Activated T-cell treated with anti-CD3 and anti-CD28 coated beads, Interleukin-2, amount 50 U/mL, for 48 hours (primary cell): ENCODE data around the gene DCPS.
"Not testable (repeated sequence)": the region's sequence is repeated elsewhere in the genome, so short reads cannot be mapped to it uniquely, and the experiment has no call there.

Experiments used
- DNase-seq, 2 experiments: peaks; one replicate each; pipeline ENCODE4 v3.0.0-alpha.2; 2020

The DCPS gene

DNA sequence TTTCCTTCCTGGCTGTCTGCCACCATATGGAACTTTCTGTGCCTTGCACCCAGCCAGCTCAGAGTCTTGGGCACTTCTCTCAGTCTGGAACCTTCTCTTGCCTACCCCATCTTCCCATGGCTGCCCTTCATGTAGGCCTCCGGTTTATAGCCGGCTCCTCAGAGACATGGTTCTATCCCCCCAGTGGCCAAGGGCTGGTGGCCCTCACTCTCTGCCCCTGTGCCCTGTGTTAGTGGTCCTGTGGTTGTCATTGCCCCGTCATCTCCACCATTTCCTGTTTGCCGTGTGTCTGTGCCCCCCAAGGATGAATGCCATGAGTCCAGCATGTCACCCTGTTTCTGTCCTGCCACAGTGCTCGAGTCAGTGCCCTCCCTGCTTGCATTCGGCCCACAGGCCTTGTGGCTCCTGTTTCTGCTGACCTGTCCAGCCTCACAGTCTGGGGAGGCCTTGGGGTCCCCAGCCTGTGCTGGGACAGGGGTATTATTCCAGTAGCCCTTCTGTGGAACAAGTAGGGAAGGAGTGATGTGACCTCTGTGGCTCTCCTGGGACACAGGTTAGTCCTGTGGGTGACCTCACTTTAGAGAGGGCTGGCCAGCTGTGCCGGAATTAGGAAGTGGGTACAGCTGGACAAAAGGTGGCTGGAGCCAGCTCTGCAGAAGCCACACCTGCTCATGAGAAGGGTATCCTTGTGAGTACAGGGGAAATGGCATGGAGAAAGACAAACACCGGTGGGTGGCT lies 82.3 kb downstream of the DCPS start:
- DNase-seq = no peak

DNA sequence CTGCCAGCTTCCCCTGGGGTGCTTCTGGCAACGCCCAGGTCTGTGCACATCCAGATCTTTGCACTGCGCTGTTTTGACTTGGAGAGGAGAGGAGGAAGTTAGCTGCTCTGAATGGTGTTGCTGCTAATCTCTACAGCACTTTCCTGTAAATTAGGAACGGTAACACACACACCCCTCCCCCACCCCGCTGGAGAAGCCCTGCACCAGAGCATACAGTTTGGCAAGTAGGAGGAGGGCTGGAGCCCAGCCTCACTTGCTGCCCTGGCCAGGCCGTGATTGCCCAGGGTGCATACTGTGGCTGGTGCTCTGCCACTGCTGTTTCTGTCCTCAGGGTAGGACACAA lies 82.8 kb downstream of the DCPS start:
- DNase-seq = not testable (repeated sequence)

DNA sequence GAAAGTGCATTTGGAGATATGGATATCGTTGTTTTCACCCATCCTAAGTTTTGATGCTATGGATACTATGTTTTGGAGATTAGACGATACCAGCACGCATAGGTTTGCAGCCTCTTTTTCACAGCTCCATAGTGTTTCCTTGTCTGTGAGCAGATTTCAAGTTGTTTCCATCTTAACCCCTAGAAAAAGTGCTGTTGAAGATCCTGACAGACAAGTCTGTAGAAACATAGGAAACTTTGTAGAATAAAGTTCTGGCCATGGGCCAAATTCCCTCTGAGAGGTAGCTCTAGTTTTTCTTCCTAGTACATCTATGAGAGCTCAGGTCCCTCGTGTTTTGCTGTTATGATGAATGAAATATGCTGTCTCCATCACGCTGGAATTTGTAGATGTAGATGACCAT lies 84.0 kb downstream of the DCPS start:
- DNase-seq = no peak

DNA sequence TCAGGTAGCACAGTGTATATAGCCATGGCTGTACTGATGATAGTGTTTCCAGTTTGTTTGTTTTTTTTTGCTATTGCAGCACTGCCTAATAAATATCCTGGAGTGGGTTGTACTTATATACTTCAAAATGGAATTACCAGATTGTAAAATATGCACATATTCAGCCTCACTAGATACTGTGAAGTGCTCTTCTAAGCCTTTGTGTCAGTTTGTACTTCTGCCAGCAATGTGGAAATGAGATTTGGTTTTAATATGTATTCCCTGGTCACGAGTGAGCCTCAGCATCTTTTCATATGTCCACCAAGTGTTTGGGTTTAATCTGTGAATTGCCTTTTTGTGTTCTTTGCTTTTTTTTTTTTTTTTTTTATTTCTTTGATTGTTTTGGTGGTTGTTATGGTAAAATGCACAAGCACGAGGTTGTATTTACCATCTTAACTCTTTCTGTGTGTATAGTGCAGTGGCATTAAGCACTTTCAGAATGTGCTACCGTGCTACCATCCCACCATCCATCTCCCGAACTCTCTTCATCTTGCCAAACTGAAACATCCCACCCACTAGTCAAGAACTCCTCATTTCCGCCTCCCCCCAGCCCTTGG lies 86.5 kb downstream of the DCPS start:
- no peak for DNase-seq

DNA sequence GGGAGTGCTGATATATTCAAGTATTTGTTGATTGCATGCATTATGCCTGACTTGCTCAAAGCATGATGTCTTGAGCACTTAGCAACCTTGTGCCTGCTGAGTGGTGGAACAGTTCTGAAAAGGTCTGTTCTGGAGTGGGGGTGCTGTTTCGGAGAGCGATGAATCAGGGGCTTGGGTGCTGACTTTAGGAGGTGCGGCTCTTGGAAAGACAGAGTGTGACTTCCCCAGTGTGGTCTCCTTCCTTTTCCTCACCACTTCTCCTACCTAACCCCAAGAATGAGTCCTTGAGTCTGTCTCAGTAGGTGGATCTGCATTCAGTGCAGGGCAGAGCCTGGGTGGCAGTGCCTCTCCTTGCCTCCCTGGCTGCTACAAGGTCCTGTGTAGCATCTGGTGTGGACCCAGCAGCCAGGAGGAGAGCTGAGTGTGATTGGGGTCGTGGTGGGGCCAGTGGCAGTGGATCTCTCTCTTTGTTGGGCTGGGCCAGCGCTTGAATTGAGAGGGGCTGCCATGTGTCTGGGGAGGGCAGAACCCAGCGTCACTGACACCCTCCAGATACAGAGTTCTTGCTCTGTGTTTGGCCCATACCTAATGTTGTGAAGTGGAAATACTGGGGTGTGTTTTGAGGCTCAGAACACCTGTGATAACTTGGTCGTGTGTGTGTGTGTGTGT lies 87.6 kb downstream of the DCPS start:
- no peak for DNase-seq

DNA sequence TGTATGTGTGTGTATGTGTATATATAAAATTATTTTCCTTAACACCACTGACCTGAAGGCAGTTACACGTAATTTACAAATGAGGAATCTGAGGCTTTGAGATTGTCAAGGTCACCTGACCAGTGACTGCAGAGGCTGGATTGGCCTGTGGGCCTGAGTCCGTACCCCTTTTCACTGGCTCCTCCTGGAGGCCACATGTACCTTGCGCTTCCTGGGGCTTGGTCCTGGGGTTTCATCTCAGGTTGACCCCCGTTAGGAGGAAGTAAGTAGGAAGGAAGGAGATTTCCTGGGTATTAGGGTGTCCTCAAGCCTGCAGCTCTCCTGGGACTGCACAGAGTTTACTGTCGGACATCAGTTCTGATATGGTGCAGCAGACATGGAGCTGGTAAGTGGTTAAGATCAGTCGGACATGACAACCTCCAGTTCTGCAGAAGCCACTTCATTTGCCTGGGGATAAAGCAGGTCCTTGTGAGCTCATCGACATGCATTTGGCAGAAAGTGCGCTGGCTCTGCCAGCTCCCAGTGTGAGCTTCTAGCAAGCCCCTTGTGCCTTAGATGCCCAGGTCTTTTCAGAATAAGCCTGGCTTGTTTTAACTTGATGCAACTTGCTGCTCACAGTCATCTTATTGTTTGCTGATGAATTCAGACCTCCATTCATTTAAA lies 88.2 kb downstream of the DCPS start:
- DNase-seq = no peak

- no peak for DNase-seq
Observed at GRCh38 chr11:126392633-126393013, 88.8 kb downstream of the DCPS start.

GRCh38 chr11:126393143-126393542 lies 89.3 kb downstream of the DCPS start:
- no peak for DNase-seq

DNA sequence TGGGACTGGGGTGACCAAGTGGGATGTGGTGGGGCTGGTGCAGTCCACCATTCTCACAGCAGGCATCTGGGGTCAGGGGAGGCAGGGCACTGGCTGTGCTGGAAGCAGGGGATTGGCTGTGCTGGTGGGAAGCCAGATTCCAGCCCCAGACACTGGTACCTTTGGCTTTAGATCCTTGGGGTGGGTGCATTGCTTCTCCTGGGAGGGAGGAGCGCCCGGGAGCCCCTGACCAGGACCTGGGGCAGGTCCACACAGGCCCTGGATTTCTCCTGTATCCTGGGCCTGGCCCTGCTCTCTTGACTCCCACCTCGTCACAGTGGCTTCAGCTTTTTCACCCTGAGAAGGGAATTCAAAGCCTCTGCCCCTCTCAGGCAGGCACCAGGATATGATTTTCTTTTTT lies 90.2 kb downstream of the DCPS start:
- no peak for DNase-seq

DNA sequence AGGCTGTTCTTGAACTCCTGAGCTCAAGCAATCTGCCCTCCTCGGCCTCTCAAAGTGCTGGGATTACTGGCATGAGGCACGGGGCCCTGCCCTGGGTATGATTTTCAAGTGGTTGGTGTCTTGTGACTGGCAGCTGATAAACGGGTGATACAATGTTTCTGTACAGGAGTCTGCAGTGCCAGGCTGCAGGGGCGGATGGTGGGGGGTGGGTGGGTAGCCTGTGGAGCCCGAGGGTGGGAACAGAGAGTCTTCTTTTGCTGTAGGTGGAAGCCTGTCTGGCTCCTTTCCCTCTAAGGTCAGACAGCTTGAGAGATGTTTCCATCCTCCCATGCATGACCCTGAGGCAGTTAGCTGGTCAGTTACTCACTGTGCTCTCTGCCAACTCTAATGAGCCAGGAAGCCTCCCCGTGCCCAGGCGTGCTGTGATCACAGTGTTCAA lies 90.8 kb downstream of the DCPS start:
- not testable (repeated sequence) for DNase-seq
